Breast epithelium (tissue), 4 donors: Measurements from ENCODE around the gene PWWP2B. TPM values are rescaled to one million over a fixed set of nuclear protein-coding genes. Genes with fewer than 3 reads are reported as not detected.

Source experiments
- DNase-seq, 2 donors: peaks; one replicate each; pipeline ENCODE4 v3.0.0-alpha.2; 2019; ENCODE audit warnings: low spot score in 2 of 2
- H3K27ac ChIP-seq, 2 donors: fragments of 200-600 bp; sonication (generic) in 1 of 2; one replicate each; pipeline ENCODE4 v1.5.1; 2016 to 2019; ENCODE audit warnings: mild to moderate bottlenecking in 1 of 2
- H3K27me3 ChIP-seq, 2 donors: fragments of 200-600 bp; sonication (generic) in 1 of 2; one replicate each; pipeline versions ENCODE4 v1.5.1 to v1.6.0; 2017 to 2019; ENCODE audit warnings: control low read depth in 1 of 2, mild to moderate bottlenecking in 1 of 2
- H3K36me3 ChIP-seq: fragments of 200-600 bp; one replicate; pipeline ENCODE4 v1.5.1; 2019
- H3K4me1 ChIP-seq, 2 donors: fragments of 200-600 bp; sonication (generic); one replicate each; pipeline ENCODE4 v1.5.1; 2016 to 2019; ENCODE audit warnings: control low read depth in 1 of 2
- H3K4me3 ChIP-seq, 3 donors: fragments of 200-600 bp; sonication (generic); 1 replicate in 2 of 3; 2 replicates in 1 of 3; pipeline ENCODE4 v1.5.1; 2016 to 2019; ENCODE audit warnings: mild to moderate bottlenecking in 3 of 3, moderate library complexity in 2 of 3
- H3K9me3 ChIP-seq, 2 donors: fragments of 200-600 bp; sonication (generic) in 1 of 2; one replicate each; pipeline ENCODE4 v1.5.1; 2016 to 2019; ENCODE audit warnings: control low read depth in 1 of 2
- POLR2A ChIP-seq: fragments of 450-650 bp; IDR thresholded peaks from one replicate; pipeline ENCODE4 v1.6.1; 2016; ENCODE audit warnings: antibody characterized with exemption, mild to moderate bottlenecking, moderate library complexity
- POLR2AphosphoS5 ChIP-seq, 3 donors: sonication (generic); formaldehyde crosslinking; IDR thresholded peaks; one replicate each; pipeline ENCODE4 v1.6.1; 2017; ENCODE audit warnings: antibody characterized with exemption in 3 of 3
- intact Hi-C: fragments of 100-400 bp; cut with DNase I; formaldehyde crosslinking; loops from one replicate; pipeline ENCODE4 v1.15.1; 2023; ENCODE audit warnings: low total_unique reads
- total RNA-seq, 3 donors: library from RNA; depleted of rRNA; stranded (reverse); fragments of >200 nt; gene quantifications; one replicate each; pipeline ENCODE4 v1.1.0, GENCODE V29; 2016
- TF ChIP-seq, protein P1 (sequence below), 3 donors: fragments of 450-650 bp; IDR thresholded peaks; one replicate each; pipeline ENCODE4 v1.5.1; 2016 to 2017; ENCODE audit warnings: antibody characterized with exemption in 3 of 3, mild to moderate bottlenecking in 3 of 3, moderate library complexity in 3 of 3

PWWP2B gene
- total RNA-seq, 3 donors from 2014 or later = 10.7 to 15.5 (median 13.4) TPM

- DNase-seq = peak in 1 of 2 donors; percentile 28
- Histone ChIP-seq H3K27ac (no peak overlapping the region), H3K36me3 (no peaks in the 10 kb centered on the region), H3K9me3 (no peaks in the 10 kb centered on the region), H3K4me3 (no peak overlapping the region), H3K4me1 (no peaks in the 10 kb centered on the region), H3K27me3 (no peaks in the 10 kb centered on the region)
- intact Hi-C loops = no loop called here
- TF ChIP-seq POLR2A (no peak), POLR2AphosphoS5 (IDR thresholded peaks at IDR 0.05) (no peak)
- TF ChIP-seq, protein P1, sequence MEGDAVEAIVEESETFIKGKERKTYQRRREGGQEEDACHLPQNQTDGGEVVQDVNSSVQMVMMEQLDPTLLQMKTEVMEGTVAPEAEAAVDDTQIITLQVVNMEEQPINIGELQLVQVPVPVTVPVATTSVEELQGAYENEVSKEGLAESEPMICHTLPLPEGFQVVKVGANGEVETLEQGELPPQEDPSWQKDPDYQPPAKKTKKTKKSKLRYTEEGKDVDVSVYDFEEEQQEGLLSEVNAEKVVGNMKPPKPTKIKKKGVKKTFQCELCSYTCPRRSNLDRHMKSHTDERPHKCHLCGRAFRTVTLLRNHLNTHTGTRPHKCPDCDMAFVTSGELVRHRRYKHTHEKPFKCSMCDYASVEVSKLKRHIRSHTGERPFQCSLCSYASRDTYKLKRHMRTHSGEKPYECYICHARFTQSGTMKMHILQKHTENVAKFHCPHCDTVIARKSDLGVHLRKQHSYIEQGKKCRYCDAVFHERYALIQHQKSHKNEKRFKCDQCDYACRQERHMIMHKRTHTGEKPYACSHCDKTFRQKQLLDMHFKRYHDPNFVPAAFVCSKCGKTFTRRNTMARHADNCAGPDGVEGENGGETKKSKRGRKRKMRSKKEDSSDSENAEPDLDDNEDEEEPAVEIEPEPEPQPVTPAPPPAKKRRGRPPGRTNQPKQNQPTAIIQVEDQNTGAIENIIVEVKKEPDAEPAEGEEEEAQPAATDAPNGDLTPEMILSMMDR (IDR thresholded peaks at IDR 0.05) = no peak
These were observed 26.3 kb upstream of the PWWP2B start for GRCh38 chr10:132370426-132371340.

DNA sequence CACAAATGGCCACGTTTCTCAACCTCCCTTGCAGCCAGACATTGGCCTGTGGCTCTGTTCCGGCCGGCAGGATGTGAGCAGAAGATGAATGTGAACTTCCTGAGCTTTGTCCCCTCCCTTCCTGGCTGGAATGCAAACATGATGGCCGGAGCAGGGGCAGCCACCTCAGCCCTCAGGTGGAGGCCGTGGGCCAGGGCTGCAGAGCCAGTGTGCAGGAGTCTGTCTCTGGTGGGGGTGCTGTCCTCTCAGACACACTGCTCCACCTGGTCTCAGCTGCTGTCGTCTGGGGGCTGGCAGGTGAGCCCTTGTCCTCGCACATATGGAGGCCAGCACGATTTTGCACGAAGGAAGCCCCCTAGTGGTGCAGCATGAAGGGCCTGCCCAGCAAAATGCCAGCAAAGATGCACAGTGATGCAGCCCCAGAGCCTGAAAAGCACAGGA, 25.3 kb upstream of the PWWP2B start:
- H3K27ac ChIP-seq = no peak overlapping the region
- no peaks in the 10 kb centered on the region for H3K9me3 ChIP-seq
- DNase-seq = peak in 1 of 2 donors; percentile 35
- H3K36me3 ChIP-seq = no peaks in the 10 kb centered on the region
- no peaks in the 10 kb centered on the region for H3K27me3 ChIP-seq
- H3K4me1 ChIP-seq = no peaks in the 10 kb centered on the region
- no peak overlapping the region for H3K4me3 ChIP-seq
- no peak for TF ChIP-seq POLR2A
- TF ChIP-seq POLR2AphosphoS5 (IDR thresholded peaks at IDR 0.05) = no peak
- TF ChIP-seq, protein P1 (IDR thresholded peaks at IDR 0.05) = no peak
- intact Hi-C loops = no loop called here

- peak in 1 of 2 donors; percentile 20 for DNase-seq
- H3K4me3 ChIP-seq = no peak overlapping the region
- H3K27me3 ChIP-seq = no peaks in the 10 kb centered on the region
- H3K36me3 ChIP-seq = no peaks in the 10 kb centered on the region
- no peak overlapping the region for H3K27ac ChIP-seq
- intact Hi-C loops = no loop called here
- no peaks in the 10 kb centered on the region for H3K4me1 ChIP-seq
- H3K9me3 ChIP-seq = no peaks in the 10 kb centered on the region
- no peak for TF ChIP-seq POLR2AphosphoS5 (IDR thresholded peaks at IDR 0.05)
- TF ChIP-seq, protein P1 (IDR thresholded peaks at IDR 0.05) = no peak
- TF ChIP-seq POLR2A = no peak
These were observed 24.4 kb upstream of the PWWP2B start for GRCh38 chr10:132372516-132373095.

GRCh38 chr10:132373241-132373955, 23.6 kb upstream of the PWWP2B start:
- DNase-seq = peak in 1 of 2 donors; percentile 28
- intact Hi-C loops = no loop called here

More at GRCh38 chr10:132373241-132373955, 23.6 kb upstream of the PWWP2B start:
- H3K4me1 ChIP-seq = no peaks in the 10 kb centered on the region
- TF ChIP-seq POLR2A (no peak), POLR2AphosphoS5 (IDR thresholded peaks at IDR 0.05) (no peak)
- TF ChIP-seq, protein P1 (IDR thresholded peaks at IDR 0.05) = no peak
- no peaks in the 10 kb centered on the region for H3K36me3 ChIP-seq
- no peak overlapping the region for H3K4me3 ChIP-seq
- no peak overlapping the region for H3K27ac ChIP-seq
- no peaks in the 10 kb centered on the region for H3K9me3 ChIP-seq
- no peaks in the 10 kb centered on the region for H3K27me3 ChIP-seq
